GM19395 (cell line): ENCODE results near the gene STEEP1.
A peak's percentile ranks its signal among the peaks of the same experiment; 100 is the strongest.
"Not testable (repeated sequence)": the region's sequence is repeated elsewhere in the genome, so short reads cannot be mapped to it uniquely, and the experiment has no call there.

Source experiments
- ATAC-seq: cut with Tn5 transposase; IDR thresholded peaks from one replicate; pipeline ENCODE4 v1.9.1; 2021; ENCODE audit warnings: mild to moderate bottlenecking, moderate library complexity; ENCODE audit not compliant: unreplicated experiment

Gene STEEP1

DNA sequence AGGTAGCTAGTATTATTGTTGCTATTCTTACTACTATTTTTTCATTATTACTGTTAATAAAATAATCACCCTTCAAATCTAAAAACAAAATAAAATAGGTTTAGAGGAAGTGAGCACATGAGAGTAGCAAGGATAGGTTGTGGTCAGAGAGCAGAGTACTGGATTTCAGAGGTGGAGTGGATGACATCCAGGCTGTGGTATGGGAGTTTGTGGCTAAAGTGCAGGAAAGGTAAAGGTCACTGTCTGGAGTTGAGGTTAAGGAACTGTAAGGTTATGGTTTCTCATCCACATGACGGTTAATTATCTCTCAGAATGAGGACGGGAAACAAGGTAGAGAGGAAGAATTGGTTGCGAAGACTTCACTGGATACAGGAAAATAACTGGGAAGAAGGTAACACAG lies 27.7 kb downstream of the STEEP1 start:
- ATAC-seq, result no peak

DNA sequence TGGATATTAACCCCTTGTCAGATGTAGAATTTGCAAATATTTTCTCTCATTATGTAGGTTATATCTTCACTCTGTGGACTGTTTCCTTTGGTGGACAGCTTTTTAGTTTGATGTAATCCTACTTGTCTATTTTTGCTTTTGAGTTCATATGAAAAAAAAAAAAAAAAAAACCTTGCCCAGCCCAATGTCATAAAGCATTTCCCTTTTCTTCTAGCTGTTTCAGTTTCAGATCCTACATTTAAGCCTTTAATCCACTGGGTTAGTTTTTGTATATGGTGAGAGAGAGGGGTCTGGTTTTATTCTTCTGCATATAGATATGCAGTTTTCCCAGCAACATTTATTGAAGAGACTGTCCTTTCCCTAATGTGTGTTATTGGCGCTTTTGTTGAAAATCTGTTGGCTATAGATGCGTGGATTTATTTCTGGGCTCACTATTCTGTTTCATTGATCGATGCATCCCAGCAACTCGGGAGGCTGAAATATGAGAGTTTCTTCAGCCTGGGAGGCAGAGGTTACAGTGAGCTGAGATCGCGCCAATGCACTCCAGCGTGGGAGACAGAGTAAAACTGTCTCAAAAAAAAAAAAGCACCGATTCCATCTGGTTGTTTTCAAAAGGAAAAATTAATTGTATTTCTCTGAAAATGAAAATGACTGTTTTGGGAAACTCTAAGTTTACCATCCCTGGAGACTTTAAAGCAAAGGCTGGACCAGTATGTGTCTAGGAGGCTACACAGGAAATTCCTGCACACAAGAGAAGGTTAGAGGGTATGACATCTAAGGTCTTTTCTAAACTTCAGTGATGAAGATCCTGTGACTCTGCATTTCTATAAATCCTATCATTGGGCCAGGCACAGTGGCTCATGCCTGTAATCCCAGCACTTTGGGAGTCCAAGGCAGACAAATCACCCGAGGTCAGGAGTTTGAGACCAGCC lies 35.6 kb downstream of the STEEP1 start:
- ATAC-seq, result no peak

DNA sequence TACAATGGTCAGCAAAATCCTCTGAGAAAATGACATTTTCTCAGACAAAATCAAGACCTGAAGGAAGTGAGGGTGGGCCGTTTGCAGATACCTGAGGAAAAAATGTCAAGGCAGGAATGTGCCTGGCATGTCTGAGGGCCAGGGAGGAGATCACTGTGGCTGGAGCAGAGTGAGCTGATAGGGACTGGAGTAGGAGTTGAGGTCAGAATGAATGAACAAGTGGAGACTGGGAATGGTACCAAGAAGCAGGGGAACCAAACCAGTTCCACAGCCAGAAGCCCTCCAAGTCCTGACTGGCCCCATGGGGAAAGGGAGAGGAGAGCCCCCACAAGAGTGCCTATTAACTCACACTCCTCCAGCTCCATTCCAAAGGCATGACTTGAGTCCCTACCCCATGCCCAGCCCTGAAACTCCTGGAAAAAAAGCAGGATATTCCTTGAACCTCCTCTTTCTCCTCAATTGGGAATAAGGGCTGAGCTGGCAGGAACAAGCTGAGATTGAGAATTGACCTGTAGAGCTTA lies 41.5 kb downstream of the STEEP1 start:
- ATAC-seq, result no peak

DNA sequence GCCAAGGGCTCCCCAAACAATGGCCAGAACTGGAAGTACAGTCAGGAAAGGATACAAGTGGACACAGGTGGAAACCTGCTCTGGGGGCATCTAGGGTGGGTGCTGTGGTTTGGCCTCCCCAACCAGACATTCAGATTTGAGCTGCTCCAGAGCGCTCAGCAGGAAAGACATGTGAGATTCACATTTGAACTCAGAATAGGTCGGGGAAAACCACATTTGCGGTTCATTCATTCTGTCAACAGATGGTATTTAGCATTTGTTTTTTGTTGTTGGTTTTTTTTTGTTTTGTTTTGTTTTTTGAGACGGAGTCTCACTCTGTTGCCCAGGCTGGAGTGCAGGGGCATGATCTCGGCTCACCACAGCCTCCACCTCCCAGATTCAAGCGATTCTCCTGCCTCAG lies 44.0 kb downstream of the STEEP1 start:
- ATAC-seq, result no peak

DNA sequence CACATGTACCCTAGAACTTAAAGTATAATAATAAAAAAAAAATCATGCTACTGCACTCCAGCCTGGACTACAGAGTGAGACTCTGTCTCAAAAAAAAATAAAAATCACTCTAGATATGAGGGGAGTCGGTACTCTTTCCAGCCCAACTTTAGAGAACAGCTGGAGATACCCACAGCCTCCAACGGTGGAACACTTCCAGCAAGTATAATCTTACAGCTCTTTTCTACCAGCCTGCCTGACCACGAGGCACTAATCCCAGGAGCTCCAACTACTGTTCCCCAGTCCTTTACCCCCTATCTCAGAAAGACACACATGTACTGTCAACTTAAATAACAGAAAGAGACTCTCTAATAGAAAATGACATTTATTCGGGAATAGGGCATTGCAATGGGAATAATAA lies 46.8 kb downstream of the STEEP1 start:
- ATAC-seq, result no peak

DNA sequence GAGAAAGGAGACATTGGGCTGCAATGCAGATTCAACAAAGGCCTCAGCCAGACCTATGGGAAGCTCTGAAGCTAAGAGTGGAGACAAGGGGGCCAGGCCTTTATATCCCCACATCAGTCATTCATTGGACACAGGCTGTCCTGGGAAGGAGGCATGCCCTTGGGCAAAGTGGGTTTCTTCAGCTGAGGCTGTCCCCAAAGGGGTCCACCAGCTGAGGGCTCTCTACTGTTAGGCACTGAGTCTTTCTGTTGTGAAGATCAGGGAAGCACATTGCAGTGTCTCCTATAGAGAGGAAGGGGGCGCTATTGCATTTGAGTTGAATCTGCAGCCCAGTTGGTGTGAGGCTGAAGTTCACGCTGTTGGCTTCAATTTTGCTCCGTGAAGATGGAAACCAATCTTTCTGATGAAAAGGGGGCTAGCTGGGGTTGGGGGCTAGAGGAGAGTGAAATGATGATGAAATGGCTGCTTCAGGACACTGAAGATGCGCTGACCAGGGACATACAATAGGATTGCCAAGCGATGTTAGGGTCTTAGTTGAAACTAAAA lies 49.0 kb downstream of the STEEP1 start:
- ATAC-seq, result peak; percentile 95

DNA sequence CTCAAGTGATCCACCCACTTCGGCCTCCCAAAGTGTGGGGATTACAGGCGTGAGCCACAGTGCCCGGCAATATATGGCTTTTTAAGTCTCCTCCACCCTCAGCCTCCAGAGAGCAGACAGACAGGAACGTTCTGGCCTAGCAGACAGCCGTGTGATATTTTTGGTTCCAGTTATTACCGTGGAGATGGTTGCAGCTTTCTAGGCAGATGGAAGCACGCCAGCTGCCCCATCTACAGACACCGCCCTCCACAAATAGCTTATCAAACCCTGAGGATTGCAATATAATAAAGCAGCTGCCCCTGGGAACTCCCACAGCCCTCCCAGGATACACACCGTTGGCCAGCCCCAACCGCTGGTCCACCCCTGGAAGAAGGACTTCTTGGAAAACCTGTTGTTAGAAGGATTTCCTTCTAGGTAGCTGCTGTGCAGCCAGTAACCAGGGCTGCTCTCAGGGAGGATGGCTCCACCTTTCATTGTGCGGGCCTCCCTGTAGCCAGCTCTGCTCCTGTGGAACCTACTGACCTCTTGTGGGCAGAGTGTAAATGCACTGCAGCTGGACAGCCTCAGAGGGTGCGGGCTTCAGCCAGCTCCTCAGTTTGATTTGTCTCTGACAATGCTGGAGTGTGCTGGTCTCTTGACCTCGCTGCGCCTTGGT lies 52.9 kb downstream of the STEEP1 start:
- ATAC-seq, result peak; percentile 69

DNA sequence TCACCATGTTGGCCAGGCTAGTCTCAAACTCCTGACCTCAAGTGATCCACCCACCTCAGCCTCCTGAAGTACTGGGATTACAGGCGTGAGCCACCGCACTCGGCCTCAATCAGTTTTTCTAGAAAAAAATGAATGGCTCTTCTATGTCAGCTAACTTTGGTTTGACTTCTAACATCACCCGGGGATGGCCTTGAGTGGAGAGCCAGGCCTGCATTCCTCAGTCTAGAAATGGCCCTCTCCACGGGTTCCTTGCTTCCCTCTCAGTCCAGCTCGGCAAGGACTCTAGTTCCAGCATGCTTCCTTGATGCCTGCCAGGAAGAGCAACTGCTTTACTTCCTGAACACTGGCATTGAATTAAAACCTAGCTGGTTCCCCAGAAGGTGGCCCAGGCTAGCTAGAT lies 58.0 kb downstream of the STEEP1 start:
- no peak for ATAC-seq

DNA sequence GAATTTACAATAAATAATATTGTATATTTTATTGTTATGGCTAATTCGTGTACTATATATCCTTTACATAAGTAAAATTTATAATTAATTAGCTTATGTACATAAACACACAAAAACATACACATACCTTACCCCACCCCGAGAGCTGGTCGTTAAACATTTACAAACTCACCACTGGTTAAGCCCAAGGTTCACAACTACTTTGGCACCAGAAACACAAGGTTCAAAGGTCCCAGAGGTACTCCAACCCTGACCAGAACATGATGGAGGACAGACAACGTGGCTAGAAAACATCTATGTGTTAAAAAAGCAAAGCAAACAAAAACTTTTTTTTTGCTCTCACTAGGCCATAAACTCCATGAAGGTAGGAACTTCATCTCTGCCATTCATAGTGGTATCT lies 59.3 kb downstream of the STEEP1 start:
- ATAC-seq, result no peak

DNA sequence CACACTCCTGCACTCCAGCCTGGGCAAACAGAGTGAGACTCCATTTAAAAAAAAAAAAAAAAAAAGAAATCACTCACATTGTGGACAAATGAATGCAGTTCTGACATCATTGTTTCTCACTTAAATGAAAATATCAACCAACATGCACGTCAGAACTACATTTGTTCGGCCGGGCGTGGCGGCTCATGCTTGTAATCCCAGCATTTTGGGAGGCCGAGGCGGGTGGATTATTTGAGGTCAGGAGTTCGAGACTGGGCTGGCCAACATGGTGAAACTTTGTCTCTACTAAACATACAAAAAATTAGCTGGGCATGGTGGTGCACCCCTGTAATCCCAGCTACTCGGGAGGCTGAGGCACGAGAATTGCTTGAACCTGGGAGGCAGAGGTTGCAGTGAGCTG lies 60.1 kb downstream of the STEEP1 start:
- ATAC-seq, result not testable (repeated sequence)

DNA sequence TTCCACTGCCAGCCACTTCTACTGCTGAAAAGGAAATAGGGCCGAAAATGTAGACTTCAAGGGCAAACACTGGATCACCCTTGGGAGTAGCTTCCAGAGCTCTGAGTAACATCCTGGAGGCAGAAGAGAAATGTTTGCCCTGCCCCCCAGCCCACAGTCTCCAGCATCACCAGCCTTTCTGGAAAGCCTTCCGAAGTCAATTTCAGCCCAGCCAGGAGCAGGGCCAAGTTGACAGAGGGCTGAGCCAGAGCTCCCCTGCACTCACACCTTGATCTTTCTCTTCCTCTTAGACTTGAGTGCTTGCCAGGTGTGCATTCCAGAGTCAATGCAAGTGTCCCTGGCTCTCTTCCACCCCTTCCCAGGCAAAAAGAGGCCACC lies 61.7 kb downstream of the STEEP1 start:
- ATAC-seq, result no peak

DNA sequence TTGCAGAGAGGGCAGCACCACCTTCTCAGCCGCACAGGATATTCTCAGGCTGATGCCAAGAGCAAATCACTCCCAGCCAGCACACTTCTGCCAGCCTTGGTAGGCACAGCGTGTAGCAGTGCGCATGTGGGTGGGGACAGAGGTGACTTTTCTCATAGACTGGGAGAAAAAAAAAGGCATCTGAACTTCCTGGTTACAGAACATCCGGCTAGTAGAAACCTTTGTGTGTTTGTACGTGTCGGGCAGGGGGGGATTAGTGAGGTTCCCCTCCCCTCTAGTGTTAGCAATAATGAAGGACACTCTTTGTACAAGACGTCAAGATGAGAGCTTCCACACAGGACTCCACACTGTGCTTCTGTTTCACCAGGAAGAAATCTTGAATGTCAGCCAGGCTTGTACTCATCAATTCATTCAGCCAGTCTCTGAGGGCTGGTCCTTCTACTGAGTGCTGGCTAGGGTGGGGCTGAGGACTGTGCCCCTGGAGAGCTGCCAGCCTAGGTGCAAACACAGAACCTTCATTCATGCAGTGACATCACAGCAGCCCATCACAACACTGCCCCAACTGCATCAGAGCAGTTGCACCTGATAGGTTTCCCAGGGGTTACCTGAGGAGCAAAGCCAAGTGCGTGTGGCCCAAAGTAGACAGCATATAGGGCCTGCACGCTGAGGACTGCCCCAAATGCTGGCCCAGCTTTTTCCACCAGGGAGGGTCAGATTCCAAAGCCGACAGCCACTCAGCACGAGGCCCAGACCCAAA lies 62.3 kb downstream of the STEEP1 start:
- ATAC-seq, result no peak

DNA sequence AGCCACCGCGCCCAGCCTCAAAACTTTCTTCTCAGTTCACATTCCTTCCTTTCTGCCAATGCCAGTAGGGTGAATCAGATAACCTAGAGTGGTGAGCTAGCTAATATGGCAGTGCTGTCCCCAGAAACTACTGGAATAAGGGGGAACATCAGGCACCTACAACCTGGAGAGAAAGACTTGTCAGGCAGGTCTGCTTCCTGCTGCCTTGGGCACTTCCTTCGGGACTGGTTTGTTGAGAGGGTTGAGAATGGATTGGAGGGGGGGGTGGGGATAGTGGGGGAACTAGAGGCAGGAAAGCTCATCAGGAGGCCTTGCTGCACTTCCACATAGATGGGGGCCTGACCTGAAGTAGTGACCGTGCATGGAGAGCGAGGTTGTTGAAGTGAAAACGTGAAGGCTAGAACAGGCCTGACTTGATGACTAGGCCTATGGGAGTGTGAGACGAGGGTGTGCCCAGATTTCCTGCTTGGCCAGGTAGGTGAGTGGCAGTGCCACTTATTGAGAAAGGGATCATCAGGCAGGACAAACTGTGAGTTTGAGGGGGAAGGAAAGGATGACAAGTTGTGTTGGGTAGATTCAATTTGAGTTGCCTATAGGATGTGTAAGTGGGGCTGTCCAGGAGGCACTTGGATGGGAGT lies 63.6 kb downstream of the STEEP1 start:
- ATAC-seq, result no peak

DNA sequence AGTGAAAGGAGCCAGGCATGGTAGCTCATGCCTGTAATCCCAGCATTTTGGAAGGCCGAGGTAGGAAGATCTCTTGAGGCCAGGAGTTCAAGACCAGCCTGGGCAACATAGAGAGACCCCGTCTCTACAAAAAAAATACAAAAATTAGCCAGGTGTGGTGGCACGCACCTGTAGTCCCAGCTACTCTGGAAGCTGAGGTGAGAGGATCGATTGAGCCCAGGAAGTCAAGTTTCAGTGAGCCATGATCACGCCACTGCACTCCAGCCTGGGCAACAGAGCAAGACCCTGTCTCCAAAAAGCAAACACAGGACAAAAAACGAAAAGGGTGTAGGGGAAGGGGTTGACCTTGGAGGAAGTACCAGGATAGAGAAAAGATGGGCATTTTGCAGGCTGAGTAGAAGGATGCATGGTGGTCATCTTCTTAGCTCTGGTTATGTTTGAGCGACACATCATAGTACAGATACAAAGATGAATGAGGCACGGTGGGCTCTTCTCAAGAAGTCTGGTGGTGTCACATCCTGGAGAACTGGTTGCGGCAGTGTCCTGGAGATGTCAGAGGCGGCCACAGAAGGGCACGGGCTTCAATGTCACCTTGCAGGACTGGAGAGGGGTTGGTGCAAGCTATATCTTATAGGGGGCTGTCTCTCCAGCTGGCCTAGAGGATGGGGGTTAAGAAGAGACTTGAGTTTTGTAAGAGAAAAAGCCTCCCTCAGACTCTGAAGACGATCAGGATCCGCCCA lies 65.0 kb downstream of the STEEP1 start:
- ATAC-seq, result no peak

DNA sequence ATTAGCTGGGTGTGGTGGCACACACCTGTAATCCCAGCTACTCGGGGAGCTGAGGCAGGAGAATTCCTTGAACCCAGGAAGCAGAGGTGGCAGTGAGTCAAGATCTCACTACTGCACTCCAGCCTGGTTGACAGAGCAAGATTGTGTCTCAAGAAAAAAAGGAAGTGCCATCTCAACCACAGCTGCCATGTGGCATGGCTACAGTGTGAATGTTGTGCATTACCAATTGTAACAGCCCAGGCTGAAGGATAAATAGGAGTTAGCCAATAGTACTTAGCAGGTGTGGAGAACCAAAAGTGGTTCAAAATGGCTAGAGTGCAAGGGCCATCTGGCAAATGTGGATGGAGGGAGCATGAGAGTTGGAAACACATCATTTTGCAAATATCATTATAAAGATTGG lies 68.0 kb downstream of the STEEP1 start:
- no peak for ATAC-seq

DNA sequence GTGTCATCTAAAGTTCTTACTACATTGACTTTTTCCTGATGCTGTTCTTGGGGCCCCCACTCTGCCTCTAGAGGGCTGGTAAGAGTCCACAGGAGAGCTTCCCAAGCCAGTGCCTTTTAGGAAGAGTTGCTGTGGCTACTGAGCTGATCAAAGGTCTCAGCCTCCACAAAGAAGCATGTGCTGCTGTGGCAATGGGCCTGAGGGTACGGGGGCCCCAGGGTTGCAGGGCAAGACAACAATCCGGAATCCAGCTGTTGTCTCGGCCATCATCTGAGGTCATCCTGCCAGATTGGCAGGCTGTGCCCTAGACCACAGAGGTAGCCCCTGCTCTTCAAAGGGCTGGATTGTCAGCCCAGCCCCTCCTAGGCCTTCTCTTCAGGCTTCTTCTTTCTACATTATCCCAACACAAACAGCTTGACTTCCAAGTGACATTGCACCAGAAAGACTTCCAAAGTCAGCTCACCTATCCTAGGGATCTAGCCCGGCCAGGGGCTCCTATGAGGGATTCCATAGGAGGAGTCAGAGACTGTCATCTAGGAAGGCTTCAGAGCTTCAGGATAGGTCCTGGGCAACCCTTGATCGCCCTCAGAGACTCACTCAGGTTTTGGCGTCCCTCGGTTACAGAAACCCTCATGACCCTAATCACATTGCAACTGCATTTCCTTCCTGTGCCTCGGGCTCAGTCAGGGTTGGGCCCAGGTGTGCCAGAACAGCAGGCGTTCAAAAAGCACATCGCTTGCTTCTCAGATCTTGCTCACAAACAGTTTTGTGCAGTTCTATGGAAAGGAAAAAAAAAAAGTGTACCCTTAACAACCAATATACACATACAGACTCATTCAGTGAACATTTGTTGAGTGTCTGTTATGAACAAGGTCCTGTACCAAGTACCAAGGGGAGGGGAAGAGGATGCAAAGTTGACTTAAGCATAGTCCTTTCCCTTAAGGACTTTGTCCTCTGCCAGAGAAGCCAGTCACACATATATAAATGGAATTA lies 69.2 kb downstream of the STEEP1 start:
- no peak for ATAC-seq

DNA sequence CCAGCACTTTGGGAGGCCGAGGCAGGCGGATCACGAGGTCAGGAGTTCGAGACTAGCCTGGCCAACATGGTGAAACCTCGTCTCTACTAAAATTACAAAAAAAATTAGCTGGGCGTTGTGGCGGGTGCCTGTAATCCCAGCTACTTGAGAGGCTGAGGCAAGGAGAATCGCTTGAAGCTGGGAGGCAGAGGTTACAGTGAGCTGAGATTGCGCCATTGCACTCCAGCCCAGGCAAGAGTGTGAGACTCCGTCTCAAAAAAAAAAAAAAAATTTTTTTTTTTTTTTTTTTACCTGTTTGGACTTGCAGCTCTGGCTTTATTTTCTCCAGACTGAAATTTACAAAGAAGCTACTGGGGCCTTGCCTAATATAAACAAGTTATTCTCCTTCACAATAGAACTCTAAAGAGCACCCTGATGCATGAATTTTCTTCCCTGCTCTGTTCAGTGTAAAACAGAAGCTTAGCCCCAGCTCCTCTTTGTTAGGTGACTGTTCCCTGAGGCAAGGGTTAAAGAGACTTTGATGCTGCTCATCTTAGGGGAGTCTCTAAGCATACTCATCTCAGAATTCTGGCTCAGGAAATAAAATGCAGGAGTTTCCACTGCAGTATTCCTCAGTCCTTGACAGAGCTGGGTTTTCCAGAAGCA lies 71.2 kb downstream of the STEEP1 start:
- not testable (repeated sequence) for ATAC-seq

DNA sequence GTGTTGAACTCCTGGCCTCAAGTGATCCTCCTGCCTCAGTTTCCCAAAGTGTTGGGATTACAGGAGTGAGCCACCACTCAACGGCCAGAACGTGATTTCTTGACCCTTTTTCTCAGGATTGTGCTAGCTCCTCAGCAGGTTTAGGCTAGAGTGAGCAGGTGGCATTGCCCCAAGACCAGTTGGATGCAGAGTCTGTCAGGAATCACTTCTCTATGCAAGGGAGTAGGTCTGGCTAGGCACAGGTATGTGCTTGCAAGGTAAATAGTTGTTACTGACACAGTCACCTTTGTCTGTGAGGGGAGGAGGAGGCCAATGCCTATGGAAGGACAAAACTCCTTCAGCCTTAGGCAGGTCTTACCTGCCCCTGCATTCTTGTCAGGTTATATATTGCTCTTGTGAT lies 72.7 kb downstream of the STEEP1 start:
- no peak for ATAC-seq
